RWPE2 (cell line): ENCODE data around the gene GPHN.

Experiments used
- ATAC-seq: fragments of 200-7000 bp; cut with Tn5 transposase; 3 replicates; pipeline ENCODE4 v1.9.1; 2021; ENCODE audit warnings: low read depth
- DNase-seq: peaks from one replicate; pipeline ENCODE4 v3.0.0-alpha.2; 2020; ENCODE audit warnings: low spot score
- H3K27ac ChIP-seq: fragments of 450-650 bp; 2 replicates; pipeline ENCODE4 v1.5.1; 2017; ENCODE audit warnings: mild to moderate bottlenecking; ENCODE audit not compliant: poor library complexity, severe bottlenecking
- H3K27me3 ChIP-seq: fragments of 250-450 bp; sonication (Bioruptor Pico); 2 replicates; pipeline ENCODE4 v1.5.1; 2021; ENCODE audit warnings: mild to moderate bottlenecking, moderate library complexity; ENCODE audit not compliant: insufficient read depth, poor library complexity, severe bottlenecking
- H3K36me3 ChIP-seq: fragments of 250-450 bp; sonication (Bioruptor Pico); 2 replicates; pipeline ENCODE4 v1.5.1; 2020; ENCODE audit warnings: low read depth, mild to moderate bottlenecking, moderate library complexity
- H3K4me1 ChIP-seq: fragments of 250-450 bp; sonication (Bioruptor Pico); 2 replicates; pipeline ENCODE4 v1.5.1; 2021; ENCODE audit warnings: mild to moderate bottlenecking, moderate library complexity; ENCODE audit not compliant: insufficient read depth, poor library complexity, severe bottlenecking
- H3K4me3 ChIP-seq: fragments of 250-450 bp; sonication (Bioruptor Pico); 2 replicates; pipeline ENCODE4 v1.5.1; 2021; ENCODE audit warnings: mild to moderate bottlenecking, moderate library complexity; ENCODE audit not compliant: severe bottlenecking
- H3K9me3 ChIP-seq: fragments of 250-450 bp; sonication (Bioruptor Pico); 2 replicates; pipeline ENCODE4 v1.5.1; 2021; ENCODE audit warnings: mild to moderate bottlenecking, moderate library complexity; ENCODE audit not compliant: severe bottlenecking
- TF ChIP-seq, protein P1 (sequence below): fragments of 450-650 bp; IDR thresholded peaks from one replicate; pipeline ENCODE4 v1.5.1; 2017; ENCODE audit warnings: mild to moderate bottlenecking, moderate library complexity; ENCODE audit not compliant: poor library complexity, severe bottlenecking

GPHN gene

DNA sequence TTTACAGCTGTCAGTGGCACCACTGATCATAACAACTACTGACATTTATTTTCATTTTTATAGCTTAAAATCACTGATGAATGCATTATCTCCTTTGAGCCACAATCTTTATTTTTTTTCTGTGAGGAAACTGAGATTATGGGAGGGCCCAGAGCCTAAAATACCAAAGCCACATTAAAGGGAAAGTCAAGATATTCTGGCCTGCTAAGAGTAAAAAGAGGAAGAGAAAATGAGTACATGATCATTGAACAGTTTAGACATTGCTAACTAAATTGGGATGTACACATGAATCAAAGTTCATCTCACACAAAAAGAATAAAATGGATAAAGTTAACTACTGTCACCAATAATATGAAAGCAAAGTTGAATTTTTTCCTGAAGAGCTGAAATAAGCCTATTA lies 510.8 kb downstream of the GPHN start:
- ATAC-seq (no peak), DNase-seq (no peak)
- H3K27me3 ChIP-seq, result no peaks in the 10 kb centered on the region
- H3K9me3 ChIP-seq, result no peaks in the 10 kb centered on the region
- H3K27ac ChIP-seq, result no peak overlapping the region
- TF ChIP-seq, protein P1, sequence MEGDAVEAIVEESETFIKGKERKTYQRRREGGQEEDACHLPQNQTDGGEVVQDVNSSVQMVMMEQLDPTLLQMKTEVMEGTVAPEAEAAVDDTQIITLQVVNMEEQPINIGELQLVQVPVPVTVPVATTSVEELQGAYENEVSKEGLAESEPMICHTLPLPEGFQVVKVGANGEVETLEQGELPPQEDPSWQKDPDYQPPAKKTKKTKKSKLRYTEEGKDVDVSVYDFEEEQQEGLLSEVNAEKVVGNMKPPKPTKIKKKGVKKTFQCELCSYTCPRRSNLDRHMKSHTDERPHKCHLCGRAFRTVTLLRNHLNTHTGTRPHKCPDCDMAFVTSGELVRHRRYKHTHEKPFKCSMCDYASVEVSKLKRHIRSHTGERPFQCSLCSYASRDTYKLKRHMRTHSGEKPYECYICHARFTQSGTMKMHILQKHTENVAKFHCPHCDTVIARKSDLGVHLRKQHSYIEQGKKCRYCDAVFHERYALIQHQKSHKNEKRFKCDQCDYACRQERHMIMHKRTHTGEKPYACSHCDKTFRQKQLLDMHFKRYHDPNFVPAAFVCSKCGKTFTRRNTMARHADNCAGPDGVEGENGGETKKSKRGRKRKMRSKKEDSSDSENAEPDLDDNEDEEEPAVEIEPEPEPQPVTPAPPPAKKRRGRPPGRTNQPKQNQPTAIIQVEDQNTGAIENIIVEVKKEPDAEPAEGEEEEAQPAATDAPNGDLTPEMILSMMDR, result no peak
- H3K4me1 ChIP-seq, result no peaks in the 10 kb centered on the region
- H3K36me3 ChIP-seq, result no peaks in the 10 kb centered on the region
- H3K4me3 ChIP-seq, result no peak overlapping the region

- Histone ChIP-seq H3K4me1 (no peaks in the 10 kb centered on the region), H3K27me3 (no peaks in the 10 kb centered on the region), H3K9me3 (no peaks in the 10 kb centered on the region), H3K36me3 (no peaks in the 10 kb centered on the region), H3K27ac (no peak overlapping the region), H3K4me3 (no peak overlapping the region)
- TF ChIP-seq, protein P1, result no peak
- ATAC-seq (no peak), DNase-seq (no peak)
Measured at GRCh38 chr14:67019796-67020195, 511.8 kb downstream of the GPHN start.

DNA sequence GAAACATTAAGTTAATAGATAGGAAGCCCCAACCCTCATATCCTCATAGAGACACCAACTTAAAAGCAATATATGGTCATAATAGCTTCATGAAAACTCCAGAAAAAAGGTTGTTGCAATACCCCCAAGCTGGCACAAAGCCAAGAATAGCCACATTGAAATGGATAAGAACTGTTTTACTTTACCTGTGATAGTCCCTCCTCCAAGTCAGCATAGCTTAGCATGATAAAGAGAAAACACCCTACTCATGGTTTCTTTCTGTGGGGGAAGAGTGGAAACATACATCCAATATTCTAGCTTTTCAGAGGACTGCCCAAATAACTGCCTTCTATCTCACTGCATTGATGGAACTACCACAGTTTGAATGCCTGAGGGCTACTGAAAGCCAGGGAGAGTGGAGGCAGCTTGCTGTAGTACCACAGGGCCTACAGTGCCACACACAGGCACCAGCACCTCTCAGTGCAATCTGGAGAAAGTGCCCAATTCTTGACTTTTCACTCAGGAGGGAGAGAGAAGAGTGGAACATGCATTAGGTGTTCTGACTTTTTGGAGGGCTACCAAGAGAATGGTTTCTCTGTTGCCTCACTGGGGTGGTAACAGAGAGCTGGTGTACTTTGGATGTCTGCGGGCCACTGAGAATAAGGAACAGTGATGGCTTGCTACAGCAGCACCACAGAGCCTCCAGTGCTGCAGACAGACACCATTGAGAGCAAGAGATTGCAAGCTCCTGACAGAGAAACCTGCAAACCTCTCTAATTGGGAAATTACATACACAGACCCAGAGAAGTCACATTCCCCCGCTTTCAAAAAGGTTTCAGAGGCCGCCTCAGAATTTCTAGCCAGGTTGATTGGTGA lies 524.2 kb downstream of the GPHN start:
- ATAC-seq (no peak), DNase-seq (no peak)
- H3K4me1 ChIP-seq, result no peaks in the 10 kb centered on the region
- H3K36me3 ChIP-seq, result no peaks in the 10 kb centered on the region
- no peaks in the 10 kb centered on the region for H3K9me3 ChIP-seq
- H3K27me3 ChIP-seq, result no peaks in the 10 kb centered on the region
- no peak overlapping the region for H3K4me3 ChIP-seq
- TF ChIP-seq, protein P1, result no peak
- H3K27ac ChIP-seq, result no peak overlapping the region

- H3K9me3 ChIP-seq, result no peaks in the 10 kb centered on the region
- no peaks in the 10 kb centered on the region for H3K36me3 ChIP-seq
- TF ChIP-seq, protein P1, result no peak
- H3K4me1 ChIP-seq, result no peaks in the 10 kb centered on the region
- H3K4me3 ChIP-seq, result no peak overlapping the region
- H3K27me3 ChIP-seq, result no peaks in the 10 kb centered on the region
- ATAC-seq (no peak), DNase-seq (no peak)
- no peak overlapping the region for H3K27ac ChIP-seq
Measured at GRCh38 chr14:67045440-67045839, 537.5 kb downstream of the GPHN start.

DNA sequence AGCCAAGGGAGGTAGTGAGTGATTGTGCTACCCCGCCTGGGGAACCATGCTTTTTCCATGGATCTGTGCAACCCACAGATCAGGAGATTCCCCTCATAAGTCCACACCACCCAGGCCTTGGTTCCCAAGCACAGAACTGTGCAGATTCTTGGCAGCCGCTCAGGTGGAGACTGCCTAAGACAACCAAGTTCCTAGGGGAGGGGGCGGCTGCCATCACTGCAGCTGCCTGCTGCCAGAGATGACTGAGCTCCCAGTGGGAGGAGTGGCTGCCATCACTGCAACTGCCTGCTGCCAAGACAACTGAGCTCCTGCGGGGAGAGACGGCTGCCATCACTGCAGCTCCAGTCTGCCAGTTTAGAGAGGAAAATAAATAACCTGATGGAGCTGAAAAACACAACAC lies 542.9 kb downstream of the GPHN start:
- Histone ChIP-seq H3K9me3 (peaks cover 5% of the 10 kb centered on the region), H3K27me3 (no peaks in the 10 kb centered on the region), H3K36me3 (no peaks in the 10 kb centered on the region), H3K4me1 (no peaks in the 10 kb centered on the region), H3K27ac (no peak overlapping the region), H3K4me3 (no peak overlapping the region)
- ATAC-seq, result no peak
- no peak for DNase-seq
- TF ChIP-seq, protein P1, result no peak
